Mucosa of gallbladder (tissue), 1 donor: ENCODE results near the gene EVA1B. TPM values are rescaled to one million over a fixed set of nuclear protein-coding genes. Genes with fewer than 3 reads are reported as not detected.

ENCODE experiments used
- DNase-seq: peaks from one replicate; pipeline ENCODE4 v3.0.0-alpha.2; 2020; ENCODE audit warnings: low spot score
- total RNA-seq: library from RNA; stranded (reverse); gene quantifications from one replicate; pipeline ENCODE4 v1.2.1, GENCODE V29; 2021
- donor health status: DM: no; HTN: no; CAD: no.

The EVA1B gene
- total RNA-seq, 1 donor from 2014 or later = 30.3 TPM

DNA sequence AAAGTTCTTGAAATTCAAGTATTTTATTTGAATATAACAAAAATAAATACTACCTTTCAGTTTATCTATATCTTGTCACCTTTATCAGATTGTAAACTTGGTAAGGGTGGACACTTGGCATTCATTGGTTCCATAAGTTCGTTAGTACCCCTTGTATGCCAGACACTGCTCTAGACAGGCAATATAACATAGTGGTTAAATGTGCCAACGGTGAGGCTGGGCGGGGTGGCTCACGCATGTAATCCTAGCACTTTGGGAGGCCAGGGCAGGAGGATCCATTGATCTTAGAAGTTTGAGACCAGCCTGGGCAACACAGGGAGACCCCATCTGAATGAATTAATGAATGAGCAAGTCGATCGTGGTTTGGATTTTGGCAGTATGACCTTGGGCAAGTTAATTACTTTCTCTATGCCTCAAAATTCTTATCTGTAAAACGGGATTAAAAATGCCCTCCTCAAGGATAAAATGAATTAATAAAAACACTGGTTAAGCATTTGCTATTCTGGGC, 43.6 kb downstream of the EVA1B start:
- DNase-seq = no peak

GRCh38 chr1:36279110-36279788, 44.2 kb downstream of the EVA1B start:
- no peak for DNase-seq

DNA sequence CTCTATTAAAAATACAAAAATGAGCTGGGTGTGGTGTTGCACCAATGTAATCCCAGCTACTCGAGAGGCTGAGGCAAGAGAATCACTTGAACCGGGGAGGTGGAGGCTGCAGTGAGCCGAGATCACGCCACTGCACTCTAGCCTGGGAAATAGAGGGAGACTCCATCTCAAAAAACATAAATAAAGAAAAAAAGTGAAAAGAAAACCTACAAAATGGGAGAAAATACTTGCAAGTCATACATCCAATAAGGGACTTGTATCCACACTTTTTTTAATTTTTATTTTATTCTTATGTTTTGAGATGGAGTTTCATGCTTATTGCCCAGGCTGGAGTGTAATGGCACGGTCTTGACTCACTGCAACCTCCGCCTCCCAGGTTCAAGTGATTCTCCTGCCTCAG, 46.8 kb downstream of the EVA1B start:
- DNase-seq = no peak

DNA sequence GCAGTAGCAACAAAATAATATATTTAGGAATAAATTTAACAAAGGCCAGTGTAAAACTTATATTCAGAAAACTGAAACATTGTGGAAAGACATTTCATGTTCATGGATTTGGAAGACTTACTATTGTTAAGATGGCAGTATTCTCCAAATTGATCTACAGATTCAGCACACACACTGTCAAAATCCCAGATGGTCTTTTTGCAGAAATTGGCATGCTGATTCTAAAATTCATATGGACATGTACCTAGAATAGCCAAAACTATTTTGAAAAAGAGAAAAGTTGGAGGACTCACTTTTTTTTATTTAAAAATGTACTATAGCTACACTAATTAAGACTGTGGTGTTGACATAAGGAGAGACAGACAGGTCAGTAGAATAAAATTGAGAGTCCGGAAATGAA, 49.2 kb downstream of the EVA1B start:
- no peak for DNase-seq

DNA sequence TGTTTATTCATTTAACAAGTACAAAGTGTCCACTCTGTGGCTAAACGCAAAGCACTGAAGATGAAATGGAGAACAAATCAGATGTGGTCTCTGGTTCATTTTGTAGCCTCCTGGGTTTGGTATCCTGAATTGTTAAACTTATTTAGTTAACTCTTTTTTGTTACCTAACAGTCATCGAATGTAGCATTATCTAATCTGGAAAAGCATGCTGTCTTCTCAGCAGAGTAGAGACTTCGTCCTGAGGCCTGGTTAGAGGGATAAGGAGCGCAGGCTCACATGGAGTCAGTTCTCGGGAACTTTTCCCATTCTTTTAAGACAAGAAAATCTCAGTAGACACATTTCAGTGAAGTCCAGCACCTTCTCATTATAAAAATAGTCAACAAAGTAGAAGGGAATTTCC, 50.4 kb downstream of the EVA1B start:
- no peak for DNase-seq

Other genes starting within 250 kb of the EVA1B start
- 0.75 TPM for gene TEKT2, start 239.6 kb downstream of the EVA1B start, total RNA-seq
- 28.9 TPM for gene ADPRS, start 234.8 kb downstream of the EVA1B start, total RNA-seq
- 10.8 TPM for gene COL8A2, start 198.4 kb downstream of the EVA1B start, total RNA-seq
- gene TRAPPC3, start 174.2 kb downstream of the EVA1B start, total RNA-seq = 57.7 TPM
- gene MAP7D1, start 167.5 kb downstream of the EVA1B start, total RNA-seq = 123 TPM
- 81.1 TPM for gene THRAP3, start 99.2 kb downstream of the EVA1B start, total RNA-seq
- gene SH3D21, start 17.3 kb downstream of the EVA1B start, total RNA-seq = 12.1 TPM
- gene STK40, start 62.3 kb upstream of the EVA1B start, total RNA-seq = 61.2 TPM
- gene LSM10, start 74.3 kb upstream of the EVA1B start, total RNA-seq = 41.3 TPM
- 17.1 TPM for gene OSCP1, start 126.8 kb upstream of the EVA1B start, total RNA-seq
- gene MRPS15, start 140.7 kb upstream of the EVA1B start, total RNA-seq = 47.4 TPM
- gene CSF3R, start 159.3 kb upstream of the EVA1B start, total RNA-seq = 13.2 TPM